OCI-LY7 (cell line): ENCODE measurements around the gene SLC12A4. TPM values are rescaled to one million over a fixed set of nuclear protein-coding genes. Genes with fewer than 3 reads are reported as not detected.

Experiments used
- BruUV-seq: library from RNA; stranded (reverse); fragments of 400-500 nt; replicated peaks from 2 replicates; lab custom pipeline; 2021; lab: Mats Ljungman, UMichigan
- CTCF ChIA-PET: fragments of 300-600 bp; sonication (Branson Sonifier 250); formaldehyde crosslinking; loops from one replicate; lab custom pipeline; 2022; ENCODE audit warnings: antibody characterized with exemption; ENCODE audit not compliant: unreplicated experiment; lab: Charles Lee
- POLR2A ChIA-PET: fragments of 300-600 bp; sonication (Branson Sonifier 250); formaldehyde crosslinking; loops from one replicate; lab custom pipeline; 2022; ENCODE audit warnings: antibody characterized with exemption; lab: Charles Lee
- DNase-seq: peaks from one replicate; pipeline ENCODE4 v3.0.0-alpha.2; 2015; ENCODE audit warnings: low spot score
- H2AFZ ChIP-seq: fragments of 200-600 bp; sonication (generic), shearing (Covaris generic); 2 replicates; pipeline ENCODE4 v1.6.1; 2014; ENCODE audit warnings: mild to moderate bottlenecking, antibody characterized with exemption, low read length, moderate library complexity
- H3K27ac ChIP-seq: fragments of 200-600 bp; sonication (generic); 2 replicates; pipeline ENCODE4 v1.5.1; 2014; ENCODE audit warnings: mixed run types, low read depth, mild to moderate bottlenecking, moderate library complexity, low read length, inconsistent platforms; ENCODE audit not compliant: poor library complexity, severe bottlenecking
- H3K36me3 ChIP-seq: fragments of 200-600 bp; sonication (generic); 2 replicates; pipeline ENCODE4 v1.6.1; 2014; ENCODE audit warnings: mild to moderate bottlenecking, antibody characterized with exemption, low read length, moderate library complexity, mixed read lengths; ENCODE audit not compliant: insufficient read depth
- H3K4me1 ChIP-seq: fragments of 200-600 bp; sonication (generic); 2 replicates; pipeline ENCODE4 v1.5.1; 2014; ENCODE audit warnings: mild to moderate bottlenecking, low read length; ENCODE audit not compliant: insufficient read depth, poor library complexity, severe bottlenecking
- H3K4me2 ChIP-seq: fragments of 200-600 bp; sonication (generic); 2 replicates; pipeline ENCODE4 v1.6.1; 2014; ENCODE audit warnings: mild to moderate bottlenecking, low read length
- H3K4me3 ChIP-seq: fragments of 200-600 bp; sonication (generic); 2 replicates; pipeline ENCODE4 v1.5.1; 2014; ENCODE audit warnings: mild to moderate bottlenecking, low read depth, low read length; ENCODE audit not compliant: poor library complexity, severe bottlenecking
- H3K79me2 ChIP-seq: fragments of 200-600 bp; sonication (generic); 2 replicates; pipeline ENCODE4 v1.6.1; 2016; ENCODE audit warnings: low read depth, mild to moderate bottlenecking, low read length, moderate library complexity, mixed read lengths; ENCODE audit not compliant: insufficient read depth
- H3K9me2 ChIP-seq: fragments of 200-600 bp; sonication (generic); 2 replicates; pipeline ENCODE4 v1.6.1; 2016; ENCODE audit warnings: mild to moderate bottlenecking, low read length, mixed read lengths; ENCODE audit not compliant: insufficient read depth
- H3K9me3 ChIP-seq: fragments of 200-600 bp; sonication (generic); 2 replicates; pipeline ENCODE4 v1.6.1; 2014; ENCODE audit warnings: mild to moderate bottlenecking, mixed run types, low read length, mixed read lengths
- H4K20me1 ChIP-seq: fragments of 200-600 bp; sonication (generic); 2 replicates; pipeline ENCODE4 v1.6.1; 2014; ENCODE audit warnings: mild to moderate bottlenecking, antibody characterized with exemption, low read length, moderate library complexity, mixed read lengths; ENCODE audit not compliant: insufficient read depth
- CTCF ChIP-seq: fragments of 200-600 bp; sonication (generic); conservative IDR thresholded peaks from 2 replicates; pipeline ENCODE4 v1.5.1; 2014; ENCODE audit warnings: mild to moderate bottlenecking, antibody characterized with exemption, low read length, moderate library complexity, mixed read lengths
- EZH2phosphoT487 ChIP-seq: fragments of 200-600 bp; sonication (generic); IDR thresholded peaks from 2 replicates; pipeline ENCODE4 v1.6.1; 2018; ENCODE audit warnings: low read depth, borderline replicate concordance, mild to moderate bottlenecking, mixed run types, antibody characterized with exemption, low read length, moderate library complexity, mixed read lengths
- intact Hi-C: fragments of 100-400 bp; cut with micrococcal nuclease; formaldehyde crosslinking; loops from one replicate; pipeline ENCODE4 v1.10.0; 2022; ENCODE audit not compliant: unreplicated experiment
- total RNA-seq, 2 experiments: library from RNA; depleted of rRNA in 1 of 2; stranded (reverse); fragments of >200 nt in 1 of 2; shearing (Covaris generic) in 1 of 2; gene quantifications; 2 replicates each; pipeline ENCODE4 v1.2.3, GENCODE V29; 2014 to 2022

SLC12A4 gene
- total RNA-seq, 2 experiments from 2014 or later = 8.3 to 16.7 TPM

GRCh38 chr16:67924140-67924906, 44.1 kb downstream of the SLC12A4 start:
- TF ChIP-seq CTCF = no peak
- no peak for TF ChIP-seq EZH2phosphoT487
- no TSS peak for BruUV-seq

DNA sequence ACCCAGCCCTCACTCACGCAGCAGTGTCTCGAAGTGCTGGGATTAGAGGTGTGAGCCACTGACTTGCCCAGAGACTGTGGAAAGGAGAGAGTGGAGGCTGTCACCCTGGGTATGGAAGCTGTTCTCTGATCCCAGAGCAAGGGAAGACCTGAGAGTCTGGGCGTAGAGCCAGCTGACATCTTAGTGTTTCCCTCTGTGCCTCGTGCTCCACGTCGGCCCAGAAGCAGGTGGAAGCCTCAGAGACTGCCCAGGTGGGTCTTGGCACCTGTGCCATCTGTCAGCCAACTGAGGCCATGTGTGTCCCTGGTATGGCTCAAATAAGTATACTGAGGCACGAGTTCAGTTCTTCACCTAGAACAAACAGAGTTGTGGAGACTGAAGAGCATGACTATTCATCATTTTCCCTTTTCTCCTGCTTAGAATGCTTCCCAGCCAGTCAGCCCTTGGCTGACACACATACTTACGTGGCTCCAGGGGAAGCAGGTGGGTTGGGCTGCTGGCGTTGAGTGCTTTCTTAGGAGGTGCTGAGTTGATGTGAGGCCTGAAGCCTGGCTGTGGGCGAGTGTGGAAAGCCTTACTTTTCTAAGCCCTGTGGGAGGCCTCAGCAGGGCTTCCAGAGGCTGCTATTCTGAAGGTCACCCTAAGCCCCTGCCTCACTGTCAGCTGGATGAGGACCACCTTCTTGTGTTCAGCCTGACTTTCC, 44.9 kb downstream of the SLC12A4 start:
- H3K36me3 ChIP-seq = peaks cover 11% of the 10 kb centered on the region; the same call in 1 of the 2 replicates
- peaks cover 10% of the 10 kb centered on the region for H3K4me1 ChIP-seq
- intact Hi-C loops = no loop called here
- no peak overlapping the region for H3K4me2 ChIP-seq
- no peak overlapping the region for H3K27ac ChIP-seq
- POLR2A ChIA-PET = interaction anchor here (0.6 kb wide), 1 partner anchor 323 kb away, joined by 3 read pairs; no protein-coding TSS in a partner anchor
- no peaks in the 10 kb centered on the region for H3K9me2 ChIP-seq
- CTCF ChIA-PET = no interaction called here
- no TSS peak for BruUV-seq
- H2AFZ ChIP-seq = no peak overlapping the region
- TF ChIP-seq CTCF = no peak
- TF ChIP-seq EZH2phosphoT487 = no peak
- no peaks in the 10 kb centered on the region for H3K9me3 ChIP-seq
- no peaks in the 10 kb centered on the region for H3K79me2 ChIP-seq
- H3K4me3 ChIP-seq = no peak overlapping the region
- H4K20me1 ChIP-seq = peaks cover 4% of the 10 kb centered on the region; the same call in 1 of the 2 replicates
- DNase-seq = no peak

More at GRCh38 chr16:67924140-67924906, 44.1 kb downstream of the SLC12A4 start:
- Histone ChIP-seq H3K4me2 (no peak overlapping the region), H3K27ac (no peak overlapping the region), H4K20me1 (peaks cover 4% of the 10 kb centered on the region; the same call in 1 of the 2 replicates), H3K9me3 (no peaks in the 10 kb centered on the region), H3K36me3 (peaks cover 18% of the 10 kb centered on the region; the same call in 1 of the 2 replicates), H2AFZ (no peak overlapping the region), H3K4me3 (no peak overlapping the region), H3K9me2 (no peaks in the 10 kb centered on the region), H3K4me1 (peaks cover 10% of the 10 kb centered on the region), H3K79me2 (no peaks in the 10 kb centered on the region)
- CTCF ChIA-PET = interaction anchor here (1.2 kb wide), 1 partner anchor 40 kb away, joined by 4 read pairs; no protein-coding TSS in a partner anchor
- POLR2A ChIA-PET = interaction anchor here (0.7 to 0.8 kb wide), 2 partner anchors 114 to 187 kb away, joined by 3 to 4 read pairs; no protein-coding TSS in a partner anchor
- intact Hi-C loops = no loop called here
- no peak for DNase-seq
